DMS153 (cell line): ENCODE data around the gene PTPN7.
A peak's percentile ranks its signal among the peaks of the same experiment; 100 is the strongest.
"Not testable (repeated sequence)": the region's sequence is repeated elsewhere in the genome, so short reads cannot be mapped to it uniquely, and the experiment has no call there.

Source experiments
- DNase-seq: peaks from one replicate; lab custom pipeline; 2025; lab: John Stamatoyannopoulos, UW

PTPN7 gene

GRCh38 chr1:202152399-202152798 is 8.0 kb downstream of the PTPN7 start:
- no peak for DNase-seq

DNA sequence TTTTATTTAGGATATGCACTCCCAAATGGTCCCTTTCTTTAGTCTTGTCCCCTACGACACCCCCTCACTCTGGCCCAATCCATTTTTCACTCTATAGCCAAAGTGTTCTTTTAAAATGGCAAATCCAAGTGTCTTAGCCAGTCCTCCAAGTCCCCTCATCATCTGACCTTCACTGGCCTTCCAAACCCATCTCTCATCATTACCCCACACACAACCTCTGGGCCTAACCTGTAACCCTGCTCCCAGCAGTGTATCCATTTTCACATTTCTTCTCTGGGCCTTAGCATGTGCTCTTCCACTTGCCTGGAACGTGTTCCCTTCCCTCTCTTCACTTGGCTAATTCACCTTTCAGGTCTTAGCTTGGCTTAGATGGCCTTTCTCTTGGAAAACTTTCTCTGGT is 9.4 kb downstream of the PTPN7 start:
- DNase-seq = no peak

DNA sequence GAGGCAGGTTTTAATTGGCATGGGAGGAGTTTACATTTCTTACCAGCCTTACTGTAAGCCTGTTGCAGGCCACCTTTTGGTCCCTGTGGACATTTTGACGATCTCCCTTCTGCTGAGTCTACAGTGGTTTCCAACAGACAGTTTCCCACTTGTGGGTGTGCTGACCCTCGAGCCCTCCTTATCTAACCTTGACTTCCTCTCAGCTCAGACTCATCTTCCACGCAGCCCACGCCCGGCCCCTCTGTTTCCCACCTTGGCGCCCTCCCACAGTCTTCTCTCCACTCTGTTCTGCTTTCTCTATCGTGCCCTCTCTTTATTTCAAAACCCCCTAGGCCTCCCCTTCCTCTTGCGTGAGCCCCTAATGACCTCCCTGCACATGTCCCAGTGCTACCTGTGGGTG is 9.8 kb downstream of the PTPN7 start:
- no peak for DNase-seq

DNA sequence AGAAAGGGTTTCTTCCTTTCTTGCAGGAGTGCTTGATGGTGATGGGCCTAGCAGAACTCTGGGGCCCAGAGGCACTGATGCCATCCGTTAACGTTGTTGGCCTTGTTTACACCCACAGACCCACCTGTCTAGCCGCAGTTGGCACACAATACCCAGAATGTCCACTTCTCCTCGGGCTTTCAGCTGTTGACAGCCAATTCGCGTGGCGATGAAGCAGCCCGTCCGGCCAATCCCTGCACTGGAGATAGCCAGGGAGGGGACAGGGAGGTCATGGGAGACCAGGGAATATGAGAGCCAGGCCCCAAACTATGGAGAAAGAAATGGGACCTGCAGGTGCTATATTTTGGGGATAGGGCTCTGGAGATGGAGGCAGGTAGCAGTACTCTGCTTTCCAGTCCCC is 10.2 kb downstream of the PTPN7 start:
- DNase-seq = no peak

- DNase-seq = no peak
Observed at GRCh38 chr1:202149566-202149965, 10.8 kb downstream of the PTPN7 start.

DNA sequence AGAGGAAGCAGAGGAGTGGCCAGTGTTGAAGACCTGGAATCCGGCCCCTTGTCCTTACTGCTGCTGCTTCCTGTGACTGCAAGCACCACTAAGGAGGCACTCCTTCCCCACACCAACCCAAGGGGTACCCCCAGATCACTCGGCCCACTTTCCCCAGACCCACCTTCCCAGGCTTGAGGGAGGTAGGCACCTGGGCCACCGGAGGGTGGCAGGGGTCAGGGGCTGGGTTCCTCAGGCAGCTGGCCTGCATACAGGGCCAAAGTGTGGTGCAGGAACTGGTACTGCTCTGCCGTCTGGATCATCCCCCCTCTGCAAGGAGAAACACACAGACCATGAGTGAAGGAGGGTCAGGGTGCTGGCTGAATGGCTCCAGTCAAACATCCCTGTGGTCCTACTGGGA is 12.0 kb downstream of the PTPN7 start:
- DNase-seq = no peak

- no peak for DNase-seq
Observed at GRCh38 chr1:202146993-202147392, 13.4 kb downstream of the PTPN7 start.

DNA sequence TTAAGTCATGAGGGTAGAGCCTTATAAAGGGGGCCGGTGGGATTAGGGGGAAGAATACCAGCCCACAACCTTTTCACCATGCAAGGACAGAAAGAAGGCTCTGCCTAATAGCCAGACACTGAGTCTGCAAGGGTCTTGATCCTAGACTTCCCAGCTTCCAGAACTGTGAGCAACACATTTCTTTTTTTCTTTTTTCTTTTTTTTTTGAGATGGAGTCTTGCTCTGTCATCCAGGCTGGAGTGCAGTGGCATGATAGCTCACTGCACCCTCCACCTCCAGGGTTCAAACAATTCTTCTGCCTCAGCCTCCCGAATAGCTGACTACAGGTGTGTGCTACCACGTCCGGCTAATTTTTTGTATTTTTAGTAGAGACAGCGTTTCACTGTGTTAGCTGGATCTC is 14.1 kb downstream of the PTPN7 start:
- no peak for DNase-seq

GRCh38 chr1:202145744-202146140 is 14.7 kb downstream of the PTPN7 start:
- not testable (repeated sequence) for DNase-seq

DNA sequence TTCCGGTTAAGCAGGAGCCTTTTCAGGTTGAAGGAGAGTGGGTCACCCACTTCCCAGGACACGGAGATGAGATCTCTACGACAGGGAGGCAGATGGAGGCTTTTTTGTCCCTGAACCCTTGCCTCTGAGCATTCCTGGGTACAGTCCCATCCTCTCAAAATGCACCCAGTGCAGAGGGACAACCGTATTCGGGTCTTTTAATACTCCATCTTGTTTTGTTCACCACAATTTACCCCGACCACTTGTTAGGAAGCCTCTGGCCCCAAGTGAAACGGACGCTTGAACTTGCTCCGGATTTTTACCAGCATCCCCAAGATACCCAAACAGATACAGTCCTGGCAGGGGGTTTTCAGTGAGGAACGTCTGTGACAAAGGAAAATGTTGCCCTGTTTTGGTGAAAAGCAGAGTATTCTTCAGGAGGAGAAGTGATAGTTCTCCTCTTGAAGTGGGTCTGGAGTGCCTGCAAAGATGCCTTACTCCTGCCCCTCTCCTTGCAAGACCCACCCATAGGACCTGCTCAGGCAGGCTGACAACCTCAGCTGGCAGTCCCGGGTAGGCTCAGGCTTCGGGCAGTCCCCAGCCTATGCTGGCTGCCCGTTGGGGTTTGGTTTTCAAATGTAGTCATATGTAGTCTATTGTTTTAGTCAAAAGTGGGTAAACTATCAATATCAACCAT is 15.2 kb downstream of the PTPN7 start:
- DNase-seq = no peak

DNA sequence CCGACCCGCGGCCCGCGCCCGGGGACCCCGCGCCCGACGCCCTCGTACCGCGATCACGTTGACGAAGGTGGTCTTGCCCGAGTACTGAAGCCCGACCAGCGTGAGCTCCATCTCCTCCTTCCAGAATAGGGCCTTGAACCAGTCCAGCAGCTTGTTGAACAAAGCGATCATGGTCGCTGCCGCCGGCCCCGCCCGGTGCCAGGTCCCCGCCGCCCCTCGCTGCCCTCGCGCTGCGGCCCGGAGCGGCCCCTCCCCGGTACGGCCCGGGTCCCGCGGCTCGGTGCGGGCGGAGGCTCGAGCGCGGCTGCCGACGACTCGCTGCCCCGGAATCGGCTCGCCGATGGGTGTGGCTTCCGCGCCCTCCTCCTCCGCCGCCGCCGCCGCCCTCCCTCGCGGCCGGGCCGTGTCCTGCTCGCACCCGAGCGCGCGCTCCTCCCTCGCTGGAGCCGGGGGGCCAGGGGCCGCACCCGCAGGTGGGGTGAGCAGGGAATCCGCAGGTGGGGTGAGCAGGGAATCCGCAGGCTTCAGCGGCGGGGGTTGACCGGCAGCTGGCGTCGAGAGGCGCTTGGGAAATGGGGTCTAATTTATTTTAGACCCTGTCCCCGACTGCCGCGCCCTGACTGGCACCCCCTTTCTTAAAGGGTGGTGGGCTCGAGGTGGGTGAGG is 15.9 kb downstream of the PTPN7 start, which contains the start of gene ARL8A:
Gene ARL8A, minus strand, starts transcription at position 336 of the 666 bp plus-strand sequence. Its CDS starts 165 bp downstream, at position 171.
- DNase-seq = peak; percentile 17

DNA sequence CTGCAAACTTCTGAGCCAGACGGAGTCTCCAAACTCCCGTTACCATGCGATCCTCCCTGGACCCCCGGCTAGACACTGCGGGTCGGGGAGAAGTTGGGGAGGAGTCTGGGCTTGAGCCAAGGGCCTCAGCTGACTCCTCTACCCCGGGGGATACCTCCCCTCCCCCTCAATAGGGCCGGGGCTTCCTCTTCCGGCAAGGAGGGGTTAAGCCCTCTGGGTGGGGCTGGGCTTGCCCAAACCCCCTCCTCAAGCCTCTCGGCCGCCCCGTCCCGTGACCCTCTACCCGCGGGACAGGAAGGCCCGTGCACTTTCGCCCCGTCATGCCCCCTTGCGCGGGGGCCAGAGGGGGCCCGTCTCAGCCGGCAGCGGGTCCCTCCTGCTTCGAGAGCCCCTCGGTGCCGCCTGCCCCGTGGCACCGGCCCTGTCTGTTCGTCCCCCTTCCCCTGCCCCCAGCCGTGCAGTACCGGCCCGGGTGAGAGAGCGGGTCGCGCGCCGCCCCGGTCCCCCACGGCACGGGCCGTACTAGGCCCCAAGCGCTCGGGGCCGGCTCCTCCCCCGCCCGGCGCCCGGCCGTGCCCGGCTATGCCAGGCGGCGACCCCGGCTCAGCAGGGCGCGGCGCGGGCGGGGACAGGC is 16.5 kb downstream of the PTPN7 start:
- DNase-seq = no peak

DNA sequence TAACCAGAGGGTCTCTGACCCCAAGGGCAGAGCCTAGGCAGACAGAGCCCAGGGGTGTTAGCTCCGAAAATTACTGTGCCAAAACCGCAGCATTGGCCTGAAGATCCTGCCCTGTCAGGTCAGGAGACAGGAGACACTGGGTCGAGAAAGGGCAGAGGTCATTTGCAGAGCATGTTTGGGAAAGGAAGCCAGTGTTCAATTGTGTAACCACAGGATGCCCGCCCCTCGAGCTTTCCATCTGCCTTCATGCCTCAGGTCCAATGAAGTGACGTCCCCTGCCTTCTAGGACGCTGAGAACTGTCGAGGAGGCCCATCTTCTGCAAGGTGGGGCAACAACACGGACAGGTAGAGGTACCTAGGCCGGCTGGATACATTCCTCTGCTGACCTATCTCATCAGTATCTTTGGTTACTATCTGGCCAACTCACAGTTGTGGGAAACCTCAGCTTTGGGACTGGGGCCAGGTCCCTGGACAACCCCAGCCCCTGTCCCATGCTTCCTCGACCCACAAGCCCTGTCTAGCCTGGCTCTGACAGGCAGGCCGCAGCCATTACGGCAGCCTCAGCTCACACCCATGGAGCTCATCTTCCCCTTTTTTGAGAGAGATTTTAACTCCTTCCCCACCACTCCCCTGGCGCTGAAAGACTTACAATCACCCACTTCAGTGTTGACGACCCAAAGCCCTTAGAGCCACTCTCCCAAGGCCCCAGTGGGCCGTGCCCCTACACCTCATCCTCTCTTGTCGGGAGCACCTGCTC is 17.2 kb downstream of the PTPN7 start:
- no peak for DNase-seq

GRCh38 chr1:202141468-202141867 is 18.9 kb downstream of the PTPN7 start:
- DNase-seq = not testable (repeated sequence)

- no peak for DNase-seq
Observed at GRCh38 chr1:202140833-202141232, 19.6 kb downstream of the PTPN7 start.

- DNase-seq = peak; percentile 67
Observed at GRCh38 chr1:202135221-202135721, 25.1 kb downstream of the PTPN7 start.

- DNase-seq = no peak
Observed at GRCh38 chr1:202134645-202135172, 25.7 kb downstream of the PTPN7 start.

GRCh38 chr1:202133989-202134388 is 26.4 kb downstream of the PTPN7 start:
- DNase-seq = no peak

DNA sequence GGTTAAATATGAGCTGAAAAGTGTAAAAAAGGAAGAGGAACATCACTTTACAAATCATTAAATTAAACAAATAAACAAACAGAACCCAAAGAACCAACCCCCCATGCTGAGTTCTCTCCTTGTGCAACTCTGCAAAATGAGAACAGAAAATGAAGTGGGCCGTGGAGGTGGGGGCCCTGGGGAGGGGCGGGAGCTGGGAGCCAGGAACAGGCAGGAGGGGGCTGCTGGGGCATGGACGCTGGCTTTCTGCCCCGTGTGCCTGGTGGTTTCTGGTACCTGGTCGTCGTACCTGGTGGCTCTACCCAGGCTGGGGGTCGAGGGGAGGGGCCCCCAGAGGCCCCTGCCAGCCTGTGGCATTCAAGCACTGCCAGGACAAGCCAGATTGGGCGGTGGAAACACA is 26.9 kb downstream of the PTPN7 start:
- no peak for DNase-seq

- DNase-seq = no peak
Observed at GRCh38 chr1:202133001-202133400, 27.4 kb downstream of the PTPN7 start.

DNA sequence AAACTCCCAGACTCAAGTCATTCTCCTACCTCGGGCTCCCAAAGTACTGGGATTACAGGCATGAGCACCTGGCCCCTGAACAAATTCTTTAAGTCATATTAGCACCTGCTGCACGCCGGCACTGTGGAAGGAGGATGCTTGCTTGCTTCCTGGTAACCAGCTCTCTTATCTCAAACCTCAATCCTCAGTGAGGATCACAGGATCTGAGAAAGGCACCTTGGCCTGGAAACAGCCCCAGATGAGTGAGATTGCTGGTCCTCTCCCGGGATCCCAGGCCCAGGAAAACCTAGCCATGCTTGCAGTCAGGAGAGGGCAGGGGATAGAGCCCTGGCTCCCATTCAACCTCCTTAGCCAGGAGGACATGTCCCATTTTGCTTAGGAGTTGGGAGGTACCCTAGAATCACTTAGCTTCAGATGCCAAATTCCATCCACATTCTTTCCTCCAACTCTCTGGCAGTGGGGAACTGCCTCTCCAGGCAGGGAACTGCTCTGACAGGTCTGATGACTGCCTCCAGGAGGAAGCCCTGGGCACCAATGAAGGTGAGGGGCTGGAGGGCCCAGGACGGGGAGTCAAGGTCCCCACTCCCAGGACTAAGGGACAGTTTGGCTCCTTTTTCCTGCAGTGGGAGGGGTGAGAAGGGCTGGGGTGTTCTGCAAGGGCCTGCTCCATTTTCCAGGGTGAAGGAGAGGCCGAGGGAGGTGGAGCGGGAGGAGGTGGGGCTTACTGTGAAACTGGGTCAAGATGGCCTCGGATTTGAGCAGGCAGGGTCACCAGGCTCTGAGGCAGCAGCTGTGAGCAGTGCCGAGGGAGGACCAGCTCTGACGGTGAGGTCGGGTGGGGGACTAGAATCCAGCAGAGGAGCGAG is 28.2 kb downstream of the PTPN7 start:
- no peak for DNase-seq
